HepG2 (cell line): Measurements from ENCODE around the gene AUTS2.

Experiments
- CREB1 ChIP-seq, 2 experiments: fragments of 450-650 bp in 1 of 2; IDR thresholded peaks; 2 replicates each; pipeline ENCODE4 v1.6.1; 2016 to 2017; ENCODE audit warnings: control low read depth in 1 of 2, mild to moderate bottlenecking in 1 of 2, missing compliant biosample characterization in 1 of 2, missing genetic modification characterization in 1 of 2
- EZH2 ChIP-seq: conservative IDR thresholded peaks from 2 replicates; pipeline ENCODE4 v1.6.1; 2012; ENCODE audit warnings: mild to moderate bottlenecking, low read depth, low read length, moderate library complexity
- FOXM1 ChIP-seq: sonication (generic); formaldehyde crosslinking; IDR thresholded peaks from 2 replicates; pipeline ENCODE4 v1.5.0; 2020; ENCODE audit warnings: missing genetic modification reagents
- KLF9 ChIP-seq: IDR thresholded peaks from 2 replicates; pipeline ENCODE4 v1.6.1; 2016; ENCODE audit warnings: low read depth
- POLR2A ChIP-seq, 2 experiments: IDR thresholded peaks; 2 replicates each; pipeline ENCODE4 v1.6.1; 2011; ENCODE audit warnings: low read depth in 2 of 2, low read length in 2 of 2, mild to moderate bottlenecking in 1 of 2, moderate library complexity in 1 of 2; ENCODE audit not compliant: insufficient read depth in 1 of 2
- POLR2AphosphoS5 ChIP-seq: IDR thresholded peaks from 2 replicates; pipeline ENCODE4 v1.6.1; 2012; ENCODE audit warnings: low read depth, low read length
- PRPF4 ChIP-seq: fragments of 200-400 bp; formaldehyde crosslinking; IDR thresholded peaks from 2 replicates; pipeline ENCODE4 v1.6.1; 2016; ENCODE audit warnings: low read length, low read depth; ENCODE audit not compliant: poor library complexity, severe bottlenecking
- RAD51 ChIP-seq: fragments of 450-650 bp; IDR thresholded peaks from 2 replicates; pipeline ENCODE4 v1.6.1; 2016; ENCODE audit warnings: borderline replicate concordance
- ZBTB40 ChIP-seq, 2 experiments: fragments of 450-650 bp in 1 of 2; sonication (generic) in 1 of 2; formaldehyde crosslinking in 1 of 2; IDR thresholded peaks; 2 replicates each; pipeline versions ENCODE4 v1.6.1 to v1.8.0; 2016 to 2022; ENCODE audit warnings: antibody characterized with exemption in 1 of 2, mild to moderate bottlenecking in 1 of 2, missing genetic modification reagents in 1 of 2

GRCh38 chr7:70380421-70381015 lies 782.2 kb downstream of the AUTS2 start:
- TF ChIP-seq PRPF4 (no peak), RAD51 (no peak), FOXM1 (CRISPR knock-in tag) (no peak), EZH2 (no peak), KLF9 (no peak), POLR2AphosphoS5 (no peak), ZBTB40 (IDR thresholded peaks at IDR 0.05) (no peak), ZBTB40 (CRISPR knock-in tag; IDR thresholded peaks at IDR 0.05) (no peak), POLR2A (IDR thresholded peaks at IDR 0.05; ENCODE audit: insufficient read depth in 1 of 2, low read depth in 2 of 2, low read length in 2 of 2) (no peak), CREB1 (IDR thresholded peaks at IDR 0.05) (no peak), CREB1 (CRISPR knock-in tag; IDR thresholded peaks at IDR 0.05) (no peak)
